Karpas-422 (cell line): Measurements from ENCODE around the gene PDRG1. TPM values are rescaled to one million over a fixed set of nuclear protein-coding genes. Genes with fewer than 3 reads are reported as not detected.
A peak's percentile ranks its signal among the peaks of the same experiment; 100 is the strongest.

Experiments
- DNase-seq: peaks from one replicate; pipeline ENCODE4 v3.0.0-alpha.2; 2015
- H2AFZ ChIP-seq: fragments of 200-600 bp; sonication (generic); 2 replicates; pipeline ENCODE4 v1.6.1; 2014; ENCODE audit warnings: antibody characterized with exemption, low read length, mixed read lengths
- H3K27ac ChIP-seq: fragments of 200-600 bp; sonication (generic); 2 replicates; pipeline ENCODE4 v1.5.1; 2014; ENCODE audit warnings: mild to moderate bottlenecking, low read length, moderate library complexity
- H3K27me3 ChIP-seq: fragments of 200-600 bp; sonication (generic); 2 replicates; pipeline ENCODE4 v1.6.1; 2014; ENCODE audit warnings: low read length, mixed read lengths
- H3K36me3 ChIP-seq: fragments of 200-600 bp; sonication (generic); 2 replicates; pipeline ENCODE4 v1.6.1; 2014; ENCODE audit warnings: low read length, mixed read lengths; ENCODE audit not compliant: insufficient read depth
- H3K4me1 ChIP-seq: fragments of 200-600 bp; sonication (generic); 2 replicates; pipeline ENCODE4 v1.6.1; 2014; ENCODE audit warnings: mild to moderate bottlenecking, low read length, mixed read lengths
- H3K4me2 ChIP-seq: fragments of 200-600 bp; sonication (generic); 2 replicates; pipeline ENCODE4 v1.6.1; 2014; ENCODE audit warnings: low read length, low read depth, mild to moderate bottlenecking; ENCODE audit not compliant: poor library complexity, severe bottlenecking
- H3K4me3 ChIP-seq: fragments of 200-600 bp; sonication (generic); 2 replicates; pipeline ENCODE4 v1.5.1; 2014; ENCODE audit warnings: mild to moderate bottlenecking, antibody characterized with exemption, low read length, mixed read lengths
- H3K79me2 ChIP-seq: fragments of 200-600 bp; sonication (generic); 2 replicates; pipeline ENCODE4 v1.6.1; 2014; ENCODE audit warnings: mild to moderate bottlenecking, low read length, mixed read lengths
- H3K9ac ChIP-seq: fragments of 200-600 bp; sonication (generic); 2 replicates; pipeline ENCODE4 v1.6.0; 2014; ENCODE audit warnings: low read length
- H3K9me2 ChIP-seq: fragments of 200-600 bp; sonication (generic), shearing (Covaris generic); replicated peaks from 2 replicates; pipeline ENCODE4 v1.6.0; 2014; ENCODE audit warnings: mild to moderate bottlenecking, low read length, moderate library complexity; ENCODE audit not compliant: insufficient read depth
- H3K9me3 ChIP-seq: fragments of 300-700, 200-600 bp; sonication (generic); 2 replicates; pipeline ENCODE4 v1.6.1; 2014; ENCODE audit warnings: low read length, mixed read lengths
- H4K20me1 ChIP-seq: fragments of 200-600 bp; sonication (generic); 2 replicates; pipeline ENCODE4 v1.6.1; 2014; ENCODE audit warnings: mild to moderate bottlenecking, antibody characterized with exemption, low read length, low read depth; ENCODE audit not compliant: insufficient read depth
- total RNA-seq: library from RNA; depleted of rRNA; stranded (reverse); fragments of >200 nt; shearing (Covaris generic); gene quantifications from 2 replicates; pipeline ENCODE4 v1.2.3, GENCODE V29; 2014; ENCODE audit warnings: low replicate concordance

PDRG1 gene
- total RNA-seq, 1 experiment from 2014 or later = 5.7 TPM

DNA sequence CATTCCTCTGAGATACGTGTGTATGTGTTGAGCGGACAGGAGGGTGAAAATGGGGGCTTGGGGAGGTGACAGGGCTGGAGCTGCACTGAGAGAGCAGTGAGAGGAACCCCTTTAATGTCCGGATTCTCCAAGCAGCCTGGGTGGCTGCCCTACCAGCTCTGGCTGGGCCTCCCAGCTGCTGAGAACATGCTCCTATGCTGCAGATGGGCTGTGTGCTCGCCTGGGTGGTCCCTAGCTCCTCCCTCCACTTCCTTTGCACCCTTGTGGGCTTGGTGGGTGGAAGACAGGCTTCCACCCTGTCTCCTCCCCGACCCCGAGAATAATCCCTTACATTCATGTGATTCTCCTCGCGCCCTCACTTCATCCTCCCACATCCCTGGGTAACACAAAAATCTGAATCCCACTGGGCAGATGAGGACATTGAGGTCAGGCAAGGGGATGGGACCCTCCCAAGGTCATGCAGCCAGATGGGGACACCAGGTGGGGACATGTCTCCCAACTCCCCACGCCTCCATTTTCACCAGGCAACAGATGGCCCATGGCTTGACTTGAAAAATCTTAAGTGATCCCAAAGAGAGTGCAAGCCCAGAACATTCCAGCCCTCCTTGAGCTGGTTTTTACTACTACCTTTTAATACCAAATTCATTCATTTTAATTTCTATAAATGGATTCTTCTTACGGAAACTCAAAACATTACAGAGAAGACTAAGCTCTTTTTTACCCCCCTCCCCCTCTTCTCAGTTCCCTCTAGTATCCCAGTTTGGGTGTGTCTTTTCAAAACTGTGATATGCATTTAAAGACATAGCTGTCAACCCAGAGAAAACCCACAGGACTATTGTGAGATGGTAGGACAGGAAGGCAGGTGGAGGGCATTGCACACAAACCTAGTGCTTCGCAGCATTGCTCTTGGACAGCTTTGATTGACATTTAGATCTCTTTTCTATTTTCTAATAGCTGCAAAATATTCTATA lies 5.0 kb upstream of the PDRG1 start:
- H3K36me3 ChIP-seq = no peaks in the 10 kb centered on the region
- no peak overlapping the region for H3K4me3 ChIP-seq
- H3K27me3 ChIP-seq = 0 out of 2 replicates have a peak, but pooled peaks cover 3% of the 10 kb centered on the region
- DNase-seq = no peak
- no peaks in the 10 kb centered on the region for H4K20me1 ChIP-seq
- no peak overlapping the region for H3K4me2 ChIP-seq
- H3K79me2 ChIP-seq = no peaks in the 10 kb centered on the region
- H3K9me2 ChIP-seq = no peaks in the 10 kb centered on the region
- H3K4me1 ChIP-seq = no peaks in the 10 kb centered on the region
- H3K27ac ChIP-seq = no peak overlapping the region
- no peak overlapping the region for H2AFZ ChIP-seq
- H3K9me3 ChIP-seq = no peaks in the 10 kb centered on the region
- no peak overlapping the region for H3K9ac ChIP-seq

DNA sequence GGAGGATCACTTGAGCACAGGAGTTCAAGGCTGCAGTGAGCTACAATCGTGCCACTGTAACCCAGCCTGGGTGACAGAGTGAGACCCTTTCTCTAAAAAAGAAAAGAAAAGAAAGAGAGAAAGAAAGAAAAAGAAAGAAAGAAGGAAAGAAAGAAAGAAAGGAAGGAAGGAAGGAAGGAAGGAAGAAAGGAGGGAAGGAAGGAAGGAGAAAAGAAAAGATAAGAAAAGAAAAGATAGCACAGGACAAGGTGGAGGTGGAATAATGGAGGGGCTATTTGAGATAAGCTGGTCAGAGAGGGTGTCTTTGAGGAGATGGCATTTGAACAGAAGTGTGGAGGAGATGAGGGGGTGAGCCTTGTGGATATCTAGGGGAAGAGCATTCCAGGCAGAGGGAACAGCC lies 2.7 kb upstream of the PDRG1 start:
- peaks cover 13% of the 10 kb centered on the region; the same call in 1 of the 2 replicates for H4K20me1 ChIP-seq
- H3K36me3 ChIP-seq = peaks cover 11% of the 10 kb centered on the region
- no peak overlapping the region for H2AFZ ChIP-seq
- no peak overlapping the region for H3K4me3 ChIP-seq
- H3K9me2 ChIP-seq = no peaks in the 10 kb centered on the region
- H3K4me1 ChIP-seq = peaks cover 11% of the 10 kb centered on the region
- H3K27ac ChIP-seq = no peak overlapping the region
- H3K4me2 ChIP-seq = no peak overlapping the region
- H3K9me3 ChIP-seq = no peaks in the 10 kb centered on the region; the same call in 1 of the 2 replicates
- H3K27me3 ChIP-seq = 0 out of 2 replicates have a peak, but pooled peaks cover 3% of the 10 kb centered on the region
- no peak overlapping the region for H3K9ac ChIP-seq
- peaks cover 23% of the 10 kb centered on the region for H3K79me2 ChIP-seq
- DNase-seq = no peak

GRCh38 chr20:31953556-31954148 lies 1.8 kb upstream of the PDRG1 start:
- Histone ChIP-seq H3K9ac (no peak overlapping the region), H3K9me3 (peaks cover 2% of the 10 kb centered on the region; the same call in 1 of the 2 replicates), H3K79me2 (peaks cover 31% of the 10 kb centered on the region), H3K9me2 (no peaks in the 10 kb centered on the region), H3K27me3 (0 out of 2 replicates have a peak, but pooled peaks cover 3% of the 10 kb centered on the region), H3K4me2 (no peak overlapping the region), H3K36me3 (peaks cover 20% of the 10 kb centered on the region), H2AFZ (no peak overlapping the region), H3K27ac (no peak overlapping the region), H3K4me3 (no peak overlapping the region), H4K20me1 (peaks cover 13% of the 10 kb centered on the region; the same call in 1 of the 2 replicates), H3K4me1 (peaks cover 11% of the 10 kb centered on the region)
- no peak for DNase-seq

DNA sequence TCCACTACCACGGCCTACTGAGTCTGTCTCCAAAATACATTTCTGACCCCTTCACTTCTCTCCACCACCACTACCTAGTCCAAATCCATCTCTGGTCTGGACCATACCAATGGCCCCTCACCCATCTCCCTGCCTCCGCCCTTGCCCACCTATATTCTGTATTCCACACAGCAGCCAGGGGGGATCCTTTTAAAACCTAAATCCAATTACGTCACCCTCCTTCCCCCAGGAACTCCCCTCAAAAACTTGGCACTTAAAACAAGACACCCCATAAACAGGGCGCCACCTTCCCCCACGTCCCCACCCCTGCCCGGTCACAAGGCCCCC lies 680 bp downstream of the PDRG1 start:
- Histone ChIP-seq H2AFZ (no peak overlapping the region), H4K20me1 (peaks cover 13% of the 10 kb centered on the region; the same call in 1 of the 2 replicates), H3K4me2 (peak overlapping the region; percentile 91), H3K9me3 (peaks cover 7% of the 10 kb centered on the region; the same call in 1 of the 2 replicates), H3K4me3 (peak overlapping the region; percentile 76), H3K27me3 (0 out of 2 replicates have a peak, but pooled peaks cover 2% of the 10 kb centered on the region), H3K9me2 (no peaks in the 10 kb centered on the region), H3K4me1 (peaks cover 11% of the 10 kb centered on the region), H3K79me2 (peaks cover 36% of the 10 kb centered on the region), H3K9ac (peak overlapping the region; percentile 93), H3K36me3 (peaks cover 39% of the 10 kb centered on the region), H3K27ac (peak overlapping the region; percentile 3; the same call in 1 of the 2 replicates)
- no peak for DNase-seq

DNA sequence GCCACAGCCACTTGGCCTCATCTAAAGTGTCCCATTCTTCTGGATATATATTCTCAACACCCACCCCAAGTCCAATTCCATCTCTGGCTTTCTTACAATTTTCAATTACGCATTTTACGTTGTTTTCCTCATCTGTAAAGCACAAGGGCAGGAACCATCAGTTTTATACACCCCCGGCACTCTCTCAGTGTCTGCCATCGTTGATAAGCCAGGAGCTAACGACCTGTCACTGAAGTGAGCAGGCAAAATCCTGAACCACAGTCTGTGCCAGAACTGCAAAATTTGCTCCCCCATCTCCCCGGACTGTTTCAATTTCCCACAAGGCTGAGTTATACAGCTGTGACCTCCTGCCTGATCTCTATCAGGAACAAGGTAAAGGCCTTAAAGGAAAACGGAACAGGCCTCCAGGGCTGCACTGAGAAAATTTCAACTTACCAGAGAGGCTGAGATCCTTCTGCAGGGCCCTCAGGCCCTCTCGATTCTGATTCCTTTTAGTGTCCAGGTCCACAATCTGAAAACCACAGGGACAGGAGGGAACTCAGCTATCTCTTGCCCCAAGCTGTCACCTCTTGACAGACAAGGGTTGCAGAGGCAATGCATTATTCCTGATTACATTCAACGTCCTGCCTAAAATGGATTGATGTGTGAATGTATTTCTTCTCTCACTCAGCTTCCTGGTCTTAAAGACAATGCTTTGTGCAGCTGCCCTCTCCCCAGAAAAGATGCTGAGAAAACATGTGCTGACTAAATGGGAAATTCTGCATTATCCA lies 1.8 kb downstream of the PDRG1 start:
- peak overlapping the region; percentile 93 for H3K9ac ChIP-seq

GRCh38 chr20:31948008-31948407 lies 3.8 kb downstream of the PDRG1 start:
- no peaks in the 10 kb centered on the region for H3K27me3 ChIP-seq
- H3K9me2 ChIP-seq = no peaks in the 10 kb centered on the region
- no peak overlapping the region for H3K27ac ChIP-seq
- no peak overlapping the region for H3K4me3 ChIP-seq
- DNase-seq = peak; percentile 61
- H3K9me3 ChIP-seq = peaks cover 7% of the 10 kb centered on the region; the same call in 1 of the 2 replicates
- peaks cover 13% of the 10 kb centered on the region; the same call in 1 of the 2 replicates for H4K20me1 ChIP-seq
- H3K79me2 ChIP-seq = peaks cover 36% of the 10 kb centered on the region
- no peak overlapping the region for H3K4me2 ChIP-seq
- no peak overlapping the region for H2AFZ ChIP-seq
- peaks cover 11% of the 10 kb centered on the region for H3K4me1 ChIP-seq
- H3K36me3 ChIP-seq = peaks cover 41% of the 10 kb centered on the region
- no peak overlapping the region for H3K9ac ChIP-seq

More for the DNA sequence above, 1.8 kb downstream of the PDRG1 start:
- peaks cover 41% of the 10 kb centered on the region for H3K36me3 ChIP-seq
- H2AFZ ChIP-seq = no peak overlapping the region
- peaks cover 36% of the 10 kb centered on the region for H3K79me2 ChIP-seq
- H3K4me2 ChIP-seq = peak overlapping the region; percentile 91
- H3K9me2 ChIP-seq = no peaks in the 10 kb centered on the region
- no peak overlapping the region for H3K27ac ChIP-seq
- peak overlapping the region; percentile 76 for H3K4me3 ChIP-seq
- peaks cover 11% of the 10 kb centered on the region for H3K4me1 ChIP-seq
- H4K20me1 ChIP-seq = peaks cover 13% of the 10 kb centered on the region; the same call in 1 of the 2 replicates
- peaks cover 7% of the 10 kb centered on the region; the same call in 1 of the 2 replicates for H3K9me3 ChIP-seq
- no peaks in the 10 kb centered on the region for H3K27me3 ChIP-seq
- no peak for DNase-seq

DNA sequence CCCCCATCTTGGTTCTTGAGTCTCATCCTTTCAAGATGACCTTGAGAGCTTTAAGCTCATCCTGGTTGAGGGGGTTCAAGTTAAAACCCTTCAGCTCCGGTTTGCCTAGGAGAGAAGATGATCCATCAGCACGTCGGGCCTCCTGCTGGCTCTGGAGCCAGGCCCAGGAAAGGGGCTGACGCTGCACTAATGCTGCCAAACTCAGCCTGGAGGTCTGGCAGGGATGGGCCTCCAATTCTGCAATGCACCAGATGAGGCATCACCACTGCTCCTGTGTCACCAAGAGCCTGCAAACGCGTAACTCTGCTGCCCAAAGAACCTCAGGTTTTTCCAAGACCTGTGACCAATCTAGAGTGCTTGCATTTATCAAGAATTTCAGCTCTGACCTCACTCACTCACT lies 6.1 kb downstream of the PDRG1 start:
- no peak overlapping the region for H2AFZ ChIP-seq
- peaks cover 26% of the 10 kb centered on the region for H3K79me2 ChIP-seq
- H4K20me1 ChIP-seq = peaks cover 8% of the 10 kb centered on the region; the same call in 1 of the 2 replicates
- no peak overlapping the region for H3K9ac ChIP-seq
- no peak overlapping the region for H3K4me3 ChIP-seq
- H3K36me3 ChIP-seq = peaks cover 41% of the 10 kb centered on the region
- no peak overlapping the region for H3K4me2 ChIP-seq
- no peak for DNase-seq
- no peaks in the 10 kb centered on the region for H3K9me2 ChIP-seq
- H3K27ac ChIP-seq = no peak overlapping the region
- peaks cover 8% of the 10 kb centered on the region for H3K4me1 ChIP-seq
- H3K9me3 ChIP-seq = peaks cover 7% of the 10 kb centered on the region; the same call in 1 of the 2 replicates
- H3K27me3 ChIP-seq = no peaks in the 10 kb centered on the region
